ENCODE results near the gene MMP14. TPM values are rescaled to one million over a fixed set of nuclear protein-coding genes. Genes with fewer than 3 reads are reported as not detected.
"Not testable (repeated sequence)": the region's sequence is repeated elsewhere in the genome, so short reads cannot be mapped to it uniquely, and the experiment has no call there.

MMP14 gene
- total RNA-seq, 1 experiment from 2014 or later: 94.4 TPM

DNA sequence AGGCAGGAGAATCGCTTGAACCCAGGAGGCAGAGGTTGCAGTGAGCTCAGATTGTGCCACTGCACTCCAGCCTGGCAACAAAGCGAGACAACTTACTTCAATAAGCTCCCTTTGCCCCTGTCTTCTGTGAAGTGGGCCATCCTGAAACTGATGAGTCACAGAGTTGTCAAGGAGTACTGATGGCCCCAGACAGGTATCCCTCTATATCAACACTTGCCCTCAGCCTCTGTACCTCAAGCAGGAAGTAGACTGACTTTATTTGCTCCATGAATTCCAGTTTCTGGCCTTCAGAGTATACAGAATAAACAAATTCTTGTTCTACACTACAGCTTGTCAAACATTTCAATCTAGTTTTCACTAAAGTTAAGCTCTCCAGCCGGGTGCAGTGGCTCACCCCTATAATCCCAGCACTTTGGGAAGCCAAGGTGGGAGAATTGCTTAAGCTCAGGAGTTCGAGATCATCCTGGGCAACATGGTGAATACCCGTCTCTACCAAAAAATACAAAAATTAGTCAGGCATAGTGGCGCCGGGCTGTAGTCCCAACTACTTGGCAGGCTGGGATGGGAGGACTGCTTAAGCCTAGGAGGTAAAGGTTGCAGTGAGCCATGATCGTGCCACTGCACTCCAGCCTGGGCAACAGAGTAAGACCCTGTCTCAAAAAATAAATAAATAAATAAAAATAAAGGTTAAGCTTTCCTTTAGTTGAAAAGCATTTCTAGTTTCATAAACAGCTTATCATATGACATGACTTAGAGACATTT is 18.8 kb downstream of the MMP14 start (continued):
- TF ChIP-seq, protein P1, sequence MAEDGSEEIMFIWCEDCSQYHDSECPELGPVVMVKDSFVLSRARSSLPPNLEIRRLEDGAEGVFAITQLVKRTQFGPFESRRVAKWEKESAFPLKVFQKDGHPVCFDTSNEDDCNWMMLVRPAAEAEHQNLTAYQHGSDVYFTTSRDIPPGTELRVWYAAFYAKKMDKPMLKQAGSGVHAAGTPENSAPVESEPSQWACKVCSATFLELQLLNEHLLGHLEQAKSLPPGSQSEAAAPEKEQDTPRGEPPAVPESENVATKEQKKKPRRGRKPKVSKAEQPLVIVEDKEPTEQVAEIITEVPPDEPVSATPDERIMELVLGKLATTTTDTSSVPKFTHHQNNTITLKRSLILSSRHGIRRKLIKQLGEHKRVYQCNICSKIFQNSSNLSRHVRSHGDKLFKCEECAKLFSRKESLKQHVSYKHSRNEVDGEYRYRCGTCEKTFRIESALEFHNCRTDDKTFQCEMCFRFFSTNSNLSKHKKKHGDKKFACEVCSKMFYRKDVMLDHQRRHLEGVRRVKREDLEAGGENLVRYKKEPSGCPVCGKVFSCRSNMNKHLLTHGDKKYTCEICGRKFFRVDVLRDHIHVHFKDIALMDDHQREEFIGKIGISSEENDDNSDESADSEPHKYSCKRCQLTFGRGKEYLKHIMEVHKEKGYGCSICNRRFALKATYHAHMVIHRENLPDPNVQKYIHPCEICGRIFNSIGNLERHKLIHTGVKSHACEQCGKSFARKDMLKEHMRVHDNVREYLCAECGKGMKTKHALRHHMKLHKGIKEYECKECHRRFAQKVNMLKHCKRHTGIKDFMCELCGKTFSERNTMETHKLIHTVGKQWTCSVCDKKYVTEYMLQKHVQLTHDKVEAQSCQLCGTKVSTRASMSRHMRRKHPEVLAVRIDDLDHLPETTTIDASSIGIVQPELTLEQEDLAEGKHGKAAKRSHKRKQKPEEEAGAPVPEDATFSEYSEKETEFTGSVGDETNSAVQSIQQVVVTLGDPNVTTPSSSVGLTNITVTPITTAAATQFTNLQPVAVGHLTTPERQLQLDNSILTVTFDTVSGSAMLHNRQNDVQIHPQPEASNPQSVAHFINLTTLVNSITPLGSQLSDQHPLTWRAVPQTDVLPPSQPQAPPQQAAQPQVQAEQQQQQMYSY (CRISPR knock-in tag; IDR thresholded peaks at IDR 0.05): no peak

DNA sequence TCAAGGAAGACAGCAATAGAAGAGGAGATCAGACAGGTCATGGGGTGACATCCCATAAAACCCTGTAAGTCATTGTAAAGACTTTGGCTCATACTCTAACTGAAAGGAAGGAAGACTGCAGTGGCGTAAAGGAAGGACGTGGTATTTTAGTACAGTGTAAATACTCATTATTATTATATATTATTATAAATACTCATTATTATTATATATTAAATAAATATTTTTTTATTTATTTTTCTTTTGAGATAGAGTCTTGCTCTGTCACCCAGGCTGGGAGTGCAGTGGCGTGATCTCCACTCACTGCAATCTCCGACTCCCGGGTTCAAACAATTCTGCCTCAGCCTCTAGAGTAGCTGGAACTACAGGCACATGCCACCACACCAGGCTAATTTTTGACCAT is 20.0 kb downstream of the MMP14 start:
- ATAC-seq (no peak), DNase-seq (ENCODE audit: low spot score) (no peak)
- Mint-ChIP-seq H3K4me1 (peaks cover 4% of the 10 kb centered on the region), H3K4me3 (no peak overlapping the region), H3K27ac (no peak overlapping the region), H3K9me3 (peaks cover 5% of the 10 kb centered on the region; the same call in 1 of the 2 replicates), H3K36me3 (no peaks in the 10 kb centered on the region), H3K27me3 (ENCODE audit: low read depth) (no peaks in the 10 kb centered on the region)
- ChIA-PET CTCF (interaction anchor here (10.1 kb wide), 1 partner anchor 35 kb away, joined by 280 read pairs; no protein-coding TSS in a partner anchor), POLR2A (no interaction called here)
- TF ChIP-seq ZNF671 (CRISPR knock-in tag; IDR thresholded peaks at IDR 0.05) (no peak), HMGA2 (CRISPR knock-in tag; IDR thresholded peaks at IDR 0.05) (peak; percentile 91)

DNA sequence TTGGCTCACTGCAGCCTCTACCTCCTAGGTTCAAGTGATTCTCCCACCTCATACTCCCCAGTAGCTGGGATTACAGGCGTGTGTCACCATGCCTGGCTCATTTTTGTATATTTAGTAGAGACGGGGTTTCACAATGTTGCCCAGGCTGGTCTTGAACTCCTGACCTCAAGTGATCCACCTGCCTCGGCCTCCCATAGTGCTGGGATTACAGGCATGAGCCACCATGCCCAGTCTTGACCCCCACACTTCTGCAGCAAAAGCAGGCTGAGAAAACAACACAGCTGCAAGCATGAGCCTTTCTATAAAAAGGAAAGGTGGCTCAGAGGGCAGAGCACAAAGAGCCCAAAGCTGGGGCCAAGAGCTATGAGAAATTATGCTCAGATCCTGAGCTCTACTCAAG is 24.0 kb downstream of the MMP14 start:
- not testable (repeated sequence) for H3K4me1 Mint-ChIP-seq; DNase-seq (ENCODE audit: low spot score); H3K9me3 Mint-ChIP-seq; H3K27me3 Mint-ChIP-seq (ENCODE audit: low read depth); ATAC-seq; H3K36me3 Mint-ChIP-seq; H3K27ac Mint-ChIP-seq; H3K4me3 Mint-ChIP-seq
- POLR2A ChIA-PET: interaction anchor here (0.6 to 1.0 kb wide), 2 partner anchors 8 to 77 kb away, joined by 3 to 5 read pairs; no protein-coding TSS in a partner anchor
- CTCF ChIA-PET: interaction anchor here (0.6 to 5.5 kb wide), 4 partner anchors 12 to 303 kb away, joined by 3 to 19 read pairs (median 4); no protein-coding TSS in a partner anchor

DNA sequence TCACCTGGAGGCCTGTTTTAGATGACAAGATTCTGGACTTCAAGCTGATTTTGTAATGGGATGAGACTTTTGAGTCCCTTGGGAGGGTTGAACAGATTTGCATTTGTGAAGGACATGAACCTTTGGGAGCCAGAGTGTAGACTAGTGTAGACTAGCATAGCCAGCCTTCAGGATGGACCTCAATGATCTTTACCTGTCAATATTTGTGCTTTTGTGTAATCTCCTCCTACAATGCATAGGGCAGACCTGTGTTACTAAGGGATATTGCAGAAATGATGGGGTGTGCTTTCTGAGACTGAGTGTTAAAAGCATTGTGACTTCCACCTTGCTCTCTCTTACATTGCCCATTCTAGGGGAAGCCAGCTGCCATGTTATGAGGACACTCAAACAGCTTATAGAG is 25.3 kb downstream of the MMP14 start:
- DNase-seq (ENCODE audit: low spot score) (no peak), ATAC-seq (no peak)
- Mint-ChIP-seq H3K27ac (no peak overlapping the region), H3K36me3 (no peaks in the 10 kb centered on the region), H3K9me3 (peaks cover 5% of the 10 kb centered on the region; the same call in 1 of the 2 replicates), H3K4me1 (peaks cover 4% of the 10 kb centered on the region; the same call in 1 of the 2 replicates), H3K4me3 (no peak overlapping the region), H3K27me3 (ENCODE audit: low read depth) (no peaks in the 10 kb centered on the region)
- ChIA-PET POLR2A (interaction anchor here (1.0 kb wide), 1 partner anchor 39 kb away, joined by 3 read pairs; no protein-coding TSS in a partner anchor), CTCF (interaction anchor here (1.3 to 5.5 kb wide), 3 partner anchors 9 to 292 kb away, joined by 4 to 19 read pairs (median 18); no protein-coding TSS in a partner anchor)
- TF ChIP-seq, protein P2, sequence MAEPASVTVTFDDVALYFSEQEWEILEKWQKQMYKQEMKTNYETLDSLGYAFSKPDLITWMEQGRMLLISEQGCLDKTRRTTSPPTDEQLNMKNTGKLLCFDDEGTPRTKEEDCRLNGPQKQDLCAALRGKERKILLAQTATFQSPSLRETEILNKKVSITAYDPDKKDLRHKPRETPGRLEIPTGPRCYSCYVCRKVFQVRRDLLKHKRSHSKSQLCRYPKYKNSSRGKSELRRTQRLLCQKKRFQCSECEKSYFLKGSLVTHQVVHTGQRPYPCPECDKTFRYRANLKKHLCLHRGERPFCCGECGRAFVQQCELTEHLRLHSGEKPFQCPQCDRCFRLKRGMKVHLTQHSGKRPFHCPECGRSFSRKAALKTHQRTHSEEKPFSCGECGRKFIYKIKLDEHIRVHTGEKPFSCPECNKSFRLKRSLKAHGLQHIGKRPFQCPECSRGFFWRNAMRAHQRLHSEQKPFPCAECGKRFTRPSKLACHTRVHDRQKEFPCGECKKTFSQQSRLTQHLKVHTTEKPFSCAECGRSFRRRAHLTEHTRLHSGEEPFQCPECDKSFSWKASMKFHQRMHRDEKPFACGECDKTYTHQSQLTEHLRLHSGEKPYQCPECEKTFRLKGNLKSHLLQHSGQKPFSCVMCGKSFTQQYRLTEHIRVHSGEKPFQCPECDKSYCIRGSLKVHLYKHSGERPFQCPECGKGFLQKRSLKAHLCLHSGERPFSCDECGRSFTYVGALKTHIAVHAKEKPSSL (CRISPR knock-in tag; conservative IDR thresholded peaks at IDR 0.05): no peak
- TF ChIP-seq RORB (CRISPR knock-in tag; IDR thresholded peaks at IDR 0.05): no peak
- TF ChIP-seq, protein P1 (CRISPR knock-in tag; IDR thresholded peaks at IDR 0.05): no peak
- no peak for TF ChIP-seq ZNF396 (CRISPR knock-in tag; IDR thresholded peaks at IDR 0.05; ENCODE audit: borderline replicate concordance)
- no peak for TF ChIP-seq SMAD3 (CRISPR knock-in tag; IDR thresholded peaks at IDR 0.05; ENCODE audit: borderline replicate concordance)
- no peak for TF ChIP-seq ZNF121 (CRISPR knock-in tag; IDR thresholded peaks at IDR 0.05)
- no peak for TF ChIP-seq ZNF263 (CRISPR knock-in tag; IDR thresholded peaks at IDR 0.05; ENCODE audit: low read depth)
- TF ChIP-seq, protein P3, sequence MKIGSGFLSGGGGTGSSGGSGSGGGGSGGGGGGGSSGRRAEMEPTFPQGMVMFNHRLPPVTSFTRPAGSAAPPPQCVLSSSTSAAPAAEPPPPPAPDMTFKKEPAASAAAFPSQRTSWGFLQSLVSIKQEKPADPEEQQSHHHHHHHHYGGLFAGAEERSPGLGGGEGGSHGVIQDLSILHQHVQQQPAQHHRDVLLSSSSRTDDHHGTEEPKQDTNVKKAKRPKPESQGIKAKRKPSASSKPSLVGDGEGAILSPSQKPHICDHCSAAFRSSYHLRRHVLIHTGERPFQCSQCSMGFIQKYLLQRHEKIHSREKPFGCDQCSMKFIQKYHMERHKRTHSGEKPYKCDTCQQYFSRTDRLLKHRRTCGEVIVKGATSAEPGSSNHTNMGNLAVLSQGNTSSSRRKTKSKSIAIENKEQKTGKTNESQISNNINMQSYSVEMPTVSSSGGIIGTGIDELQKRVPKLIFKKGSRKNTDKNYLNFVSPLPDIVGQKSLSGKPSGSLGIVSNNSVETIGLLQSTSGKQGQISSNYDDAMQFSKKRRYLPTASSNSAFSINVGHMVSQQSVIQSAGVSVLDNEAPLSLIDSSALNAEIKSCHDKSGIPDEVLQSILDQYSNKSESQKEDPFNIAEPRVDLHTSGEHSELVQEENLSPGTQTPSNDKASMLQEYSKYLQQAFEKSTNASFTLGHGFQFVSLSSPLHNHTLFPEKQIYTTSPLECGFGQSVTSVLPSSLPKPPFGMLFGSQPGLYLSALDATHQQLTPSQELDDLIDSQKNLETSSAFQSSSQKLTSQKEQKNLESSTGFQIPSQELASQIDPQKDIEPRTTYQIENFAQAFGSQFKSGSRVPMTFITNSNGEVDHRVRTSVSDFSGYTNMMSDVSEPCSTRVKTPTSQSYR (CRISPR knock-in tag; IDR thresholded peaks at IDR 0.05): no peak
- TF ChIP-seq, protein P4, sequence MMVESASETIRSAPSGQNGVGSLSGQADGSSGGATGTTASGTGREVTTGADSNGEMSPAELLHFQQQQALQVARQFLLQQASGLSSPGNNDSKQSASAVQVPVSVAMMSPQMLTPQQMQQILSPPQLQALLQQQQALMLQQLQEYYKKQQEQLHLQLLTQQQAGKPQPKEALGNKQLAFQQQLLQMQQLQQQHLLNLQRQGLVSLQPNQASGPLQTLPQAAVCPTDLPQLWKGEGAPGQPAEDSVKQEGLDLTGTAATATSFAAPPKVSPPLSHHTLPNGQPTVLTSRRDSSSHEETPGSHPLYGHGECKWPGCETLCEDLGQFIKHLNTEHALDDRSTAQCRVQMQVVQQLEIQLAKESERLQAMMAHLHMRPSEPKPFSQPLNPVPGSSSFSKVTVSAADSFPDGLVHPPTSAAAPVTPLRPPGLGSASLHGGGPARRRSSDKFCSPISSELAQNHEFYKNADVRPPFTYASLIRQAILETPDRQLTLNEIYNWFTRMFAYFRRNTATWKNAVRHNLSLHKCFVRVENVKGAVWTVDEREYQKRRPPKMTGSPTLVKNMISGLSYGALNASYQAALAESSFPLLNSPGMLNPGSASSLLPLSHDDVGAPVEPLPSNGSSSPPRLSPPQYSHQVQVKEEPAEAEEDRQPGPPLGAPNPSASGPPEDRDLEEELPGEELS (CRISPR knock-in tag; IDR thresholded peaks at IDR 0.05): no peak

All from WTC11 (cell line).